ENCODE measurements around the gene PROCR.
"Not testable (repeated sequence)": the region's sequence is repeated elsewhere in the genome, so short reads cannot be mapped to it uniquely, and the experiment has no call there.

- not testable (repeated sequence) for TF ChIP-seq CTCF (conservative IDR thresholded peaks at IDR 0.05; ENCODE audit: low read length); EZH2phosphoT487 (IDR thresholded peaks at IDR 0.05; ENCODE audit: borderline replicate concordance)
Measured at GRCh38 chr20:35189223-35189622, 17.4 kb downstream of the PROCR start.

All from Loucy (cell line).